ENCODE results near the gene YES1. TPM values are rescaled to one million over a fixed set of nuclear protein-coding genes. Genes with fewer than 3 reads are reported as not detected.
A peak's percentile ranks its signal among the peaks of the same experiment; 100 is the strongest.

Gene YES1
- total RNA-seq, 1 experiment from 2014 or later, result 84.5 TPM

- TF ChIP-seq, protein P1, sequence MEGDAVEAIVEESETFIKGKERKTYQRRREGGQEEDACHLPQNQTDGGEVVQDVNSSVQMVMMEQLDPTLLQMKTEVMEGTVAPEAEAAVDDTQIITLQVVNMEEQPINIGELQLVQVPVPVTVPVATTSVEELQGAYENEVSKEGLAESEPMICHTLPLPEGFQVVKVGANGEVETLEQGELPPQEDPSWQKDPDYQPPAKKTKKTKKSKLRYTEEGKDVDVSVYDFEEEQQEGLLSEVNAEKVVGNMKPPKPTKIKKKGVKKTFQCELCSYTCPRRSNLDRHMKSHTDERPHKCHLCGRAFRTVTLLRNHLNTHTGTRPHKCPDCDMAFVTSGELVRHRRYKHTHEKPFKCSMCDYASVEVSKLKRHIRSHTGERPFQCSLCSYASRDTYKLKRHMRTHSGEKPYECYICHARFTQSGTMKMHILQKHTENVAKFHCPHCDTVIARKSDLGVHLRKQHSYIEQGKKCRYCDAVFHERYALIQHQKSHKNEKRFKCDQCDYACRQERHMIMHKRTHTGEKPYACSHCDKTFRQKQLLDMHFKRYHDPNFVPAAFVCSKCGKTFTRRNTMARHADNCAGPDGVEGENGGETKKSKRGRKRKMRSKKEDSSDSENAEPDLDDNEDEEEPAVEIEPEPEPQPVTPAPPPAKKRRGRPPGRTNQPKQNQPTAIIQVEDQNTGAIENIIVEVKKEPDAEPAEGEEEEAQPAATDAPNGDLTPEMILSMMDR (IDR thresholded peaks at IDR 0.05 in 2 of 3, conservative IDR thresholded peaks at IDR 0.05 in 1 of 3; ENCODE audit: borderline replicate concordance in 1 of 3, insufficient read depth in 1 of 3, low read depth in 2 of 3, low read length in 2 of 3), result no peak
- TF ChIP-seq ZNF274 (IDR thresholded peaks at IDR 0.05; ENCODE audit: low read depth, low read length) (no peak), ZFX (IDR thresholded peaks at IDR 0.05) (no peak), POLR2AphosphoS5 (IDR thresholded peaks at IDR 0.05; ENCODE audit: low read depth, low read length) (no peak), YY1 (IDR thresholded peaks at IDR 0.05; ENCODE audit: extremely low read depth, insufficient replicate concordance, low read depth, low read length) (no peak)
Measured at GRCh38 chr18:697800-698199, 114.2 kb downstream of the YES1 start (continued).

- H3K27ac ChIP-seq (ENCODE audit: low read depth, low read length), result no peak overlapping the region
- H3K79me2 ChIP-seq (ENCODE audit: insufficient read depth, low read length), result peaks cover 47% of the 10 kb centered on the region
- ATAC-seq (no peak), DNase-seq (ENCODE audit: low read depth, low spot score) (no peak)
- no TSS peak for BruUV-seq (replicated peaks)
- H3K4me1 ChIP-seq (ENCODE audit: control insufficient read depth in 1 of 2, insufficient read depth in 2 of 2, low read length in 2 of 2), result peaks cover 4% of the 10 kb centered on the region in 2 experiments; a peak in 2 of 4 replicates
- no peak overlapping the region for H2AFZ ChIP-seq (ENCODE audit: low read depth, low read length, poor library complexity, severe bottlenecking)
- peaks cover 9 to 37% of the 10 kb centered on the region in 2 experiments for H3K36me3 ChIP-seq (ENCODE audit: control insufficient read depth in 1 of 2, insufficient read depth in 2 of 2, low read length in 2 of 2)
- no peak overlapping the region for H3K9ac ChIP-seq (ENCODE audit: low read length)
- ChIA-PET RAD21 (ENCODE audit: low non-redundant PET in 1 of 2, low total read pairs in 2 of 2, uncharacterized antibody in 2 of 2, unreplicated experiment in 2 of 2) (interaction anchor here in 1 of 2 experiments (0.6 kb wide), 1 partner anchor 69 kb away, joined by 3 read pairs; no protein-coding TSS in a partner anchor), CTCF (no interaction called here), POLR2A (no interaction called here)
- H3K9me3 ChIP-seq (ENCODE audit: control insufficient read depth in 1 of 2, insufficient read depth in 1 of 2, low read depth in 1 of 2, low read length in 2 of 2), result no peaks in the 10 kb centered on the region
- no peaks in the 10 kb centered on the region for H3K9me2 ChIP-seq (ENCODE audit: insufficient read depth)
- no peak overlapping the region for H3K4me2 ChIP-seq (ENCODE audit: low read length)
- TF ChIP-seq JUND (IDR thresholded peaks at IDR 0.05), result 0 out of 2 replicates have a peak, but pooled peaks have one; percentile 7
- TF ChIP-seq ZBTB33 (IDR thresholded peaks at IDR 0.05; ENCODE audit: extremely low read depth, insufficient replicate concordance, low read length), result no peak
- no peak for TF ChIP-seq POLR2A (IDR thresholded peaks at IDR 0.05; ENCODE audit: borderline replicate concordance, extremely low read depth, insufficient read depth, insufficient read length)
- TF ChIP-seq, protein P1 (IDR thresholded peaks at IDR 0.05 in 2 of 3, conservative IDR thresholded peaks at IDR 0.05 in 1 of 3; ENCODE audit: borderline replicate concordance in 1 of 3, insufficient read depth in 1 of 3, low read depth in 2 of 3, low read length in 2 of 3), result no peak
- TF ChIP-seq TCF7L2 (IDR thresholded peaks at IDR 0.05; ENCODE audit: borderline replicate concordance, extremely low read depth, insufficient read depth, insufficient read length), result no peak
- TF ChIP-seq SIN3A (IDR thresholded peaks at IDR 0.05; ENCODE audit: low read depth), result no peak
- no peak for TF ChIP-seq MAX (IDR thresholded peaks at IDR 0.05)
- TF ChIP-seq, protein P2, sequence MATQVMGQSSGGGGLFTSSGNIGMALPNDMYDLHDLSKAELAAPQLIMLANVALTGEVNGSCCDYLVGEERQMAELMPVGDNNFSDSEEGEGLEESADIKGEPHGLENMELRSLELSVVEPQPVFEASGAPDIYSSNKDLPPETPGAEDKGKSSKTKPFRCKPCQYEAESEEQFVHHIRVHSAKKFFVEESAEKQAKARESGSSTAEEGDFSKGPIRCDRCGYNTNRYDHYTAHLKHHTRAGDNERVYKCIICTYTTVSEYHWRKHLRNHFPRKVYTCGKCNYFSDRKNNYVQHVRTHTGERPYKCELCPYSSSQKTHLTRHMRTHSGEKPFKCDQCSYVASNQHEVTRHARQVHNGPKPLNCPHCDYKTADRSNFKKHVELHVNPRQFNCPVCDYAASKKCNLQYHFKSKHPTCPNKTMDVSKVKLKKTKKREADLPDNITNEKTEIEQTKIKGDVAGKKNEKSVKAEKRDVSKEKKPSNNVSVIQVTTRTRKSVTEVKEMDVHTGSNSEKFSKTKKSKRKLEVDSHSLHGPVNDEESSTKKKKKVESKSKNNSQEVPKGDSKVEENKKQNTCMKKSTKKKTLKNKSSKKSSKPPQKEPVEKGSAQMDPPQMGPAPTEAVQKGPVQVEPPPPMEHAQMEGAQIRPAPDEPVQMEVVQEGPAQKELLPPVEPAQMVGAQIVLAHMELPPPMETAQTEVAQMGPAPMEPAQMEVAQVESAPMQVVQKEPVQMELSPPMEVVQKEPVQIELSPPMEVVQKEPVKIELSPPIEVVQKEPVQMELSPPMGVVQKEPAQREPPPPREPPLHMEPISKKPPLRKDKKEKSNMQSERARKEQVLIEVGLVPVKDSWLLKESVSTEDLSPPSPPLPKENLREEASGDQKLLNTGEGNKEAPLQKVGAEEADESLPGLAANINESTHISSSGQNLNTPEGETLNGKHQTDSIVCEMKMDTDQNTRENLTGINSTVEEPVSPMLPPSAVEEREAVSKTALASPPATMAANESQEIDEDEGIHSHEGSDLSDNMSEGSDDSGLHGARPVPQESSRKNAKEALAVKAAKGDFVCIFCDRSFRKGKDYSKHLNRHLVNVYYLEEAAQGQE (IDR thresholded peaks at IDR 0.05; ENCODE audit: low read depth), result no peak
- intact Hi-C loops (cut with micrococcal nuclease), result no loop called here
- no peak overlapping the region for H3K4me3 ChIP-seq (replicated peaks in 1 of 2; ENCODE audit: low read depth in 1 of 2, low read length in 2 of 2)
- no peaks in the 10 kb centered on the region for H3K27me3 ChIP-seq (ENCODE audit: insufficient read depth, low read length)
- no peaks in the 10 kb centered on the region for H4K20me1 ChIP-seq (ENCODE audit: insufficient read depth)
Measured at GRCh38 chr18:697012-697411, 115.0 kb downstream of the YES1 start.
